ENCODE measurements around the gene YARS1.
"Not testable (repeated sequence)": the region's sequence is repeated elsewhere in the genome, so short reads cannot be mapped to it uniquely, and the experiment has no call there.

YARS1 gene

DNA sequence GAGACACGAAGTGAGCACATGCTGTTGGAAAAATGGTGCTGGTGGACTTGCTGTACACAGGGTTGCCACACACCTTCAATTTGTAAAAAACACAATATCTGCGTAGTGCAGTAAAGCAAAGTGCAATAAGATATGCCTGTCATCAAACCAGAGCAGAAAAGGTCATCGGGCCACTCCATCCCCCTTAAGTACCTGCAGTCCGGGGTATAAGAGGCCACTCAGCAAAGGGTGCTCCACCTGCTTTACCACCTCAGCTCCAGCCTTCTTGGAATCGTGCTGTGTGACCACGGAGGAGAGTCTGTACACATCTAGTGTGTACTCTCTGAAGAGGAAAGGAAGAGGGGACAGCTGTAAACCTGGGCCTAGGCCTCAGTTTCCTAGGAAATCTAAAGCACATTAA lies 10.9 kb downstream of the YARS1 start:
- Histone ChIP-seq H3K4me1 (ENCODE audit: insufficient read depth, low read length) (no peaks in the 10 kb centered on the region), H3K9me3 (ENCODE audit: control insufficient read depth, insufficient read depth, low read length) (peaks cover 3% of the 10 kb centered on the region), H3K9ac (ENCODE audit: low read depth, low read length) (no peak overlapping the region), H3K36me3 (ENCODE audit: insufficient read depth, low read length) (peaks cover 57% of the 10 kb centered on the region)

DNA sequence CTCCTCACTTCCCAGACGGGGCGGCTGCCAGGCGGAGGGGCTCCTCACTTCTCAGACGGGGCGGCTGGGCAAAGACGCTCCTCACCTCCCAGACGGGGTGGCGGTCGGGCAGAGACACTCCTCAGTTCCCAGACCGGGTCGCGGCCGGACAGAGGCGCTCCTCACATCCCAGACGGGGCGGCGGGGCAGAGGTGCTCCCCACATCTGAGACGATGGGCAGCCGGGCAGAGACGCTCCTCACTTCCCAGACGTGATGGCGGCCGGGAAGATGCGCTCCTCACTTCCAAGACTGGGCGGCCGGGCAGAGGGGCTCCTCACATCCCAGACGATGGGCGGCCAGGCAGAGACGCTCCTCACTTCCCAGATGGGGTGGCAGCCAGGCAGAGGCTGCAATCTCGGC lies 12.7 kb downstream of the YARS1 start:
- not testable (repeated sequence) for H3K4me1 ChIP-seq (ENCODE audit: insufficient read depth, low read length); H3K9ac ChIP-seq (ENCODE audit: low read depth, low read length); H3K9me3 ChIP-seq (ENCODE audit: control insufficient read depth, insufficient read depth, low read length)
- H3K36me3 ChIP-seq (ENCODE audit: insufficient read depth, low read length) = peaks cover 49% of the 10 kb centered on the region

DNA sequence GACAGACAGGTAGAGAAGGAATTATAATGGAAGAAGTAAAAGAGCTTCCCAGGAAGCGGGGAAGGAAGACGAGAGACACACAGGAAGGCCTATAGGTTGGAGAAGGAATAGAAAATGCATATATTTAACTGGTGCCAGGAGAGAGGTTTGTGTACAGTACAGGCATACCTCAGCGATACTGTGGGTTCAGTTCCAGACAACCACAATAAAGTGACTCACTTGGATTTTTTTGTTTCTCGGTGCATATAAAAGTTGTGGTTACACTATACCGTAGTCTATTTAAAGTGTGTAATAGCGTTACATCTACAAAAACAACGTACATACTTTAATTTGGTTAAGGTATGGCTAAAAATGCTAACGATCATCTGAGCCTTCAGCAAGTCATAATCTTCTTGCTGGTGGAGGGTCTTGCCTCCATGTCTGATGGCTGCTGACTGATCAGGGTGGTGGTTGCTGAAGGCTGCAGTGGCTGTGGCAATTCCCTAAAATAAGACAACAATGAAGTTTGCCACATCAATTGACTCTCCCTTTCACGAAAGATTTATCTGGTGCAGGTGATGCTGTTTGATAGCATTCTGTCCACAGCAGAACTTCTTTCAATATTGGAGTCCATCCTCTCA lies 16.0 kb downstream of the YARS1 start:
- peaks cover 3% of the 10 kb centered on the region; the same call in 1 of the 2 replicates for H3K9me3 ChIP-seq (ENCODE audit: control insufficient read depth, insufficient read depth, low read length)
- H3K4me1 ChIP-seq (ENCODE audit: insufficient read depth, low read length) = no peaks in the 10 kb centered on the region
- no peak overlapping the region for H3K9ac ChIP-seq (ENCODE audit: low read depth, low read length)
- peaks cover 43% of the 10 kb centered on the region for H3K36me3 ChIP-seq (ENCODE audit: insufficient read depth, low read length)

DNA sequence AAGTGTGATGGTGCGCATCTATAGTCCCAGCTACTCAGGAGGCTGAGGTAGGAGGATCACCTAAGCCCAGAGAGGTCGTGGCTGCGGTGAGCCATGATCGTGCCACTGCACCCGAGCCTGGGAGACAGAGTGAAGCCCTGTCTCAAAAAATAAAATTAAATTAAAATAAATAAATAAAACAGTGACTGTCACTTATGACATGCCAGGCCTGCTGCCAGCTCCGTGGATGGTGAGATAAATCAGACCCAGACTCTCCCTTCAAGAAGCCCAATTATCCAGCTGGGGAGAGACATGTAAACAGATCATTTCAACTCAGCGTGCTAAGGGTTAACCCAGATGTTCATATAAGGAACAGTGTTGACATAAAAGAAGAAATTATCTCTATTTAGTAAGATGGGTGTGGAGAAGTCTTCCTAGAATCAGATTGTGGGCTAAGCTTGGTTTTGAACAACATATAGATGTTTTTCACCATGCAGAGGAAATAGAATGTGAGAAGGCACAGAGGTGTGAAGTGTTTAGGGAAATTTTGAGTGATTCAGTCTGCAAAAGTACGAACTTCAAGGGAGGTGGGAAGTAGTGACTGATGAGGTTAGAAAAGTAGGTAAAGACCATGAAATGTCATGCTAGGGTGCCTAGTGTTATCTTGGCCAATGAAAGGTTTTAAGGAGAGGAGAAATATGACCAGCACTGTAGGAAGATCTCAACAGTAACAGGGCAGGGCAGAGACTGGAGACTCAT lies 18.3 kb downstream of the YARS1 start:
- peaks cover 47% of the 10 kb centered on the region for H3K36me3 ChIP-seq (ENCODE audit: insufficient read depth, low read length)
- H3K9me3 ChIP-seq (ENCODE audit: control insufficient read depth, insufficient read depth, low read length) = no peaks in the 10 kb centered on the region
- H3K4me1 ChIP-seq (ENCODE audit: insufficient read depth, low read length) = no peaks in the 10 kb centered on the region
- no peak overlapping the region for H3K9ac ChIP-seq (ENCODE audit: low read depth, low read length)

DNA sequence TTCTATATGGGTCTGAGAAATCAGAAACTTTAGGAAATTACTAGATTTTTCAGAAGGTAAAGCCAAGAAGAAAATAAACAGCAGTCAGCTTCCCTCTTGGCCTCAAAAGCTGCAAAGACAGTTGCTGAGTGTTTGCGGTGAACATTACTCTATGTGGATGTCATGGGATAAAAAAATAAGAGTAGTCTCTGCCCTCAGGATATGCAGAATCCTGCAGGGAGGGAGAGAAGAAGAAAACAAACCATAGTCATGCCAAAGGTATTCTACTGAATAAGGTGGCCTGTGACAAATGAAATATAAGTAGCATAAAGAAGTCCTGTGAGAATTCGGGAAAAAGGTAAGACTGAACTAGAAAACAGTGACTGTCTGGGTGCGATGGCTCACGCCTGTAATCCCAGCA lies 19.0 kb downstream of the YARS1 start:
- Histone ChIP-seq H3K4me1 (ENCODE audit: insufficient read depth, low read length) (no peaks in the 10 kb centered on the region), H3K9me3 (ENCODE audit: control insufficient read depth, insufficient read depth, low read length) (no peaks in the 10 kb centered on the region), H3K9ac (ENCODE audit: low read depth, low read length) (no peak overlapping the region), H3K36me3 (ENCODE audit: insufficient read depth, low read length) (peaks cover 48% of the 10 kb centered on the region)

DNA sequence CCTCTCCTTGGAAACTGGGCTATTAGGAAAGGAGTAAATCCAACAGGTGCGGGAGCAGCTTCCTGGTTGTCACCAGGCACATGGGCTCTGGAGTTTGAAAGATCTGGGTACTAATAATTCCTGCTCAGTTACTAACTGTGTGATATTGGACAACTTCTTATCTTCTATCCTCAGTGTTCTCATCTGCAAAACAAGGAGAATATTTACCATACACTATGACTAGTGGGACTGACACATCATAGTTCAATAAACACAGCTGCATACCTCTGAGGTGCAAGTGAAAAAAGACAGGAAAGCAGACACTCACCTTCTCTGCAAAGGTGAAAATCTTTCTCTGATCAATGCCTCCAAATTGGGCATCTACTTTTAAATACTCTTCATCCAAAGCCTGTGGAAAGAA lies 19.7 kb downstream of the YARS1 start:
- H3K36me3 ChIP-seq (ENCODE audit: insufficient read depth, low read length) = peaks cover 43% of the 10 kb centered on the region
- no peaks in the 10 kb centered on the region for H3K9me3 ChIP-seq (ENCODE audit: control insufficient read depth, insufficient read depth, low read length)
- no peaks in the 10 kb centered on the region for H3K4me1 ChIP-seq (ENCODE audit: insufficient read depth, low read length)
- H3K9ac ChIP-seq (ENCODE audit: low read depth, low read length) = no peak overlapping the region

DNA sequence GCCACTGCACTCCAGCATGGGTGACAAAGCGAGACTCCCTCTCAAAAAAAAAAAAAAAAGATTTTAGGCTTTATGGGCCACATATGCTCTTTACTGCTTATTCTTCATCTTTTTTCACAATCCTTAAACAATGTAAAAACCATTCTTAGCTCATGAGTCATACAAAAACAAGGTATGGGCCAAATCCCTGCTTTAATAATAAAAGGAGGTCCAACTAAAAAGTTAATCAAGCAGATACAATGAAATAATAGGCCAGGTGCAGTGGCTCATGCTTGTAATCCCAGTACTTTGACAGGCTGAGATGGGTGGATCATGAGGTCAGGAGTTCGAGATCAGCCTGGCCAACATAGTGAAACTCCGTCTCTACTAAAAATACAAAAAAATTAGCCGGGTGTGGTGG lies 21.4 kb downstream of the YARS1 start:
- H3K9ac ChIP-seq (ENCODE audit: low read depth, low read length); H3K4me1 ChIP-seq (ENCODE audit: insufficient read depth, low read length); H3K9me3 ChIP-seq (ENCODE audit: control insufficient read depth, insufficient read depth, low read length): not testable (repeated sequence)
- H3K36me3 ChIP-seq (ENCODE audit: insufficient read depth, low read length) = peaks cover 45% of the 10 kb centered on the region

DNA sequence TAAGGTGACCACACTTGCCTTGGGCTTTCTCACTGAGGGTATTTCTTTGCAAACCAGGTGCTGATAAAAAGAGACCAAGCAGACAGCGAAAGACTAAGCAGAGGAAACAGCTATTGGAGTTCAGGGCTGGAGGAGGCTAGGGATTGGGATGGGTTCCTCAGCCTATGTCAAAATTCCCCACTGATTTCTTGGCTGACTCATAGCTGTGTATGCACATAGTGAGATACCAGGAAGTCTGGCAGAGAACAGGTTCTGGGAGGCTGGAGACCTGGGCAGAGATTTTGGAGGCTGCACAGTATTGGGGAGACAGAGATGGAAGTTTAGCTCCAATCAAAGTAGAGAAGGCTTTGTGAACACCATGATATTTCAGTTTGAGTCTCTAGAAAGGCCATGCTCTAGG lies 25.3 kb downstream of the YARS1 start:
- H3K9me3 ChIP-seq (ENCODE audit: control insufficient read depth, insufficient read depth, low read length) = no peaks in the 10 kb centered on the region
- H3K4me1 ChIP-seq (ENCODE audit: insufficient read depth, low read length) = no peaks in the 10 kb centered on the region
- peaks cover 34% of the 10 kb centered on the region for H3K36me3 ChIP-seq (ENCODE audit: insufficient read depth, low read length)

DNA sequence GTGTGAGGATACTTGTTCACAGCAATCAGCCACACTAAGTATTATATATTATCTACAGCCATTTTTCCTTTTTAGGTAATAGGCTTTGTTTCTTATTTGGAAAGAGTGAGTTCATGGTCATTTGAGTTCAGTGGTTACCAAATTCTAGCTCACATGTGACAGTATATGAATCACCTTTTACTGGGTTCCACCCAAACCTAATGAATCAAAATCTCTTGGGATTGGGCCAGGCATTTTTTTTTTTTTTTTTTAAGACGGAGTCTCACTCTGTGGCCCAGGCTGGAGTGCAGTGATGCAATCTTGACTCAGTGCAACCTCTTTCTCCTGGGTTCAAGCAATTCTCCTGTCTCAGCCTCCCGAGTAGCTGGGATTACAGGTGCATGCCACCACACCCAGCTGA lies 27.8 kb downstream of the YARS1 start:
- H3K9ac ChIP-seq (ENCODE audit: low read depth, low read length); H3K9me3 ChIP-seq (ENCODE audit: control insufficient read depth, insufficient read depth, low read length); H3K4me1 ChIP-seq (ENCODE audit: insufficient read depth, low read length): not testable (repeated sequence)
- H3K36me3 ChIP-seq (ENCODE audit: insufficient read depth, low read length) = peaks cover 41% of the 10 kb centered on the region

More for the DNA sequence above, 25.3 kb downstream of the YARS1 start:
- H3K9ac ChIP-seq (ENCODE audit: low read depth, low read length) = no peak overlapping the region

DNA sequence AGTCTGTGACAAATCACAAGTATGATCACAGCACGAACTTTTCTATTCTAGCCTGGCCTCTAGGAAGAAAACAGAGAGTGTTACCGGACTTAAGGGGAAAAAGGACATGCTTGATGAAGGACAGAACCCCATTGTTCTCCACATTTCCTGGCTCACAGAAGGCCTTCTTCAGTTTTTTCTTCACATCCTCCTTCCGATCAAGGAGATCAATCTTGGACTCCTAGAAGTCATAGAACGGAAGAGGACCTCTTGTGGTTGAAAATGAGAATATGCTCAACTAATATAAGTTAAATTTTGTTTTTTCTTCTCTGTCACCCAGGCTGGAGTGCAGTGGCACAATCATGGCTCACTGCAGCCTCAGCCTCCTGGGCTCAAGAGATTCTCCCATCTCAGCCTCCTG lies 30.3 kb downstream of the YARS1 start:
- H3K9ac ChIP-seq (ENCODE audit: low read depth, low read length) = no peak overlapping the region
- H3K9me3 ChIP-seq (ENCODE audit: control insufficient read depth, insufficient read depth, low read length) = no peaks in the 10 kb centered on the region
- H3K36me3 ChIP-seq (ENCODE audit: insufficient read depth, low read length) = peaks cover 54% of the 10 kb centered on the region
- no peaks in the 10 kb centered on the region for H3K4me1 ChIP-seq (ENCODE audit: insufficient read depth, low read length)

DNA sequence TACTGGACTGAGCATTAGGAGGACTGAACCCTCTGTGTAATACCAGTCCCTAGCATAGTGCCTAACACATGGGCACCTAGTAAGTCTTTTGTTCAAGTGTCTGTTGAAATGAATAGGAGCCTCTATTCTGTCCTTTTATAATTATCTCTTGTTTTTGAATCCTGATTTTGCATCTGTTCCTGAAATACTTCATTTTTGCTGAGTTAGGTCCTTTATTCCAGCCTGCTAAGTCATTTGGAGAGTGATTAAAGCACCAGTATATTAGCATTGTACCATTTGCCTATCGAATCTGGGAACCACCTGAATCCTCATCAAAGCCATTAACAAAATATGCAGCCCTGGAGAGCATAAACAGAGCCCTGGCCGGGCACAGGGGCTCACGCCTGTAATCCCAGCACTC lies 32.3 kb downstream of the YARS1 start:
- no peak overlapping the region for H3K9ac ChIP-seq (ENCODE audit: low read depth, low read length)
- peaks cover 62% of the 10 kb centered on the region for H3K36me3 ChIP-seq (ENCODE audit: insufficient read depth, low read length)
- no peaks in the 10 kb centered on the region for H3K4me1 ChIP-seq (ENCODE audit: insufficient read depth, low read length)
- no peaks in the 10 kb centered on the region for H3K9me3 ChIP-seq (ENCODE audit: control insufficient read depth, insufficient read depth, low read length)

DNA sequence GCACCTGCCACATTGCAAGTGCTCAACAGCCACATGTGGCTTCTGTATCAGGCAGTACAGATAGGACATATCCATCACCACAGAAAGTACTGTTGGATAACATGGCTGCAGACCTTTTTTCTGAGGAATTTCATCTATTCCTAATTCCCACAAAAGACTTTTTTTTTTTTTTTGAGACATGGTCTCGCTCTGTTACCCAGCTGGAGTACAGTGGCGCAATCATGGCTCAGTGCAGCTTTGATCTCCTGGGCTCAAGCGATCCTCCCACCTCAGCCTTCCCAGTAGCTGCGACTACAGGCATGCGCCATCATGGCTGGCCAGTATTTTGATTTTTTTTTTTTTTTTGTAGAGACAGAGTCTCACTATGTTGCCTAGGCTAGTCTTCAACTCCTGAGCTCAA lies 33.3 kb downstream of the YARS1 start:
- Histone ChIP-seq H3K36me3 (ENCODE audit: insufficient read depth, low read length) (peaks cover 66% of the 10 kb centered on the region), H3K9me3 (ENCODE audit: control insufficient read depth, insufficient read depth, low read length) (no peaks in the 10 kb centered on the region), H3K4me1 (ENCODE audit: insufficient read depth, low read length) (no peaks in the 10 kb centered on the region), H3K9ac (ENCODE audit: low read depth, low read length) (no peak overlapping the region)

DNA sequence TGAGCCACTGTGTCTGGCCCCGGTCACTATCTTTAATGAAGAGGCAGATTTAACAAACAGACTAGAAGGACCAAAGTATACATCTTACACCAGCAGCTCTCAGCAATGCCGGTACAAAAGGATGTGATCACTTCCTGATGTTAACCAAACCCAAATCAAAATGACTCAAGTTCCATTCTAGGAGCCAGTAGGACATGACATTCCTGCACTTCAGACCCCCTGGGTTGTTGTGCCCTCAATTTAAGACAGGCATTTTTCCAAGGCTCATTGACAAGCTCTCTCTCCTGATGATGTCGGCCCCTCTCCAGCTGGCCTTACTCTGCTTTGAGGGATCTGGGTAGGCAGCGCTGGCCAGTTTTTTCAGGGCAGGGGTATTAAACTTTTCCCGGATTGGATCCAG lies 35.1 kb downstream of the YARS1 start:
- no peaks in the 10 kb centered on the region for H3K4me1 ChIP-seq (ENCODE audit: insufficient read depth, low read length)
- H3K36me3 ChIP-seq (ENCODE audit: insufficient read depth, low read length) = peaks cover 67% of the 10 kb centered on the region

DNA sequence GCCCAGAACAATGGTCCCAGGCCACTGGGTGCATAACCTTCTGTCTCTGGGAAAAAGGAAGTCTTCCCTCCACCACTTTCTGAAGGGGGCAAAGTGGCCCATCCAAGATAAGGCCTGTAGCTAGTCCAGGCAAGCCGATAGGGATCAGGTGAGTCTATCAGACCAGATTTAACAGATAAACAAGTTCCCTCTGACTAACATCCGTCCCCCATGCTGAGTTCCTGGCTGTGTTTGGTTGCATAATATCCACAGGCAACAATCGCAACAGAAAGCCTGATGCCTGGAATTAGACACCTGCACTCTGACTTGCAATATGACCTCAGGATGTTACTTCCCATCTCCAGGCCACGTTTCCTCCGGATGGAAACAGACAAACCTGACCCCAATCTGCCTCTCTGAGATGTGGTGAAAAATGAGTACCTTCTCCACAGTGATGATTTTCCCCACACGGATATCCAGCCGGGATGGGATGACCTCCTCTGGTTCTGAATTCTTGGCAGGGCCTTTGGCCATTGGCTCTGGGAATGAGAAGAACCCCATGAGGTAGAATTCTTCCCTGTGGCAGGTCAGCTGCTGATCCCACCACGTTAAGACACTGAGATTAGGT lies 36.4 kb downstream of the YARS1 start:
- Histone ChIP-seq H3K36me3 (ENCODE audit: insufficient read depth, low read length) (peaks cover 55% of the 10 kb centered on the region), H3K9ac (ENCODE audit: low read depth, low read length) (no peak overlapping the region), H3K4me1 (ENCODE audit: insufficient read depth, low read length) (no peaks in the 10 kb centered on the region), H3K9me3 (ENCODE audit: control insufficient read depth, insufficient read depth, low read length) (no peaks in the 10 kb centered on the region)

More for the DNA sequence above, 35.1 kb downstream of the YARS1 start:
- Histone ChIP-seq H3K9me3 (ENCODE audit: control insufficient read depth, insufficient read depth, low read length) (no peaks in the 10 kb centered on the region), H3K9ac (ENCODE audit: low read depth, low read length) (no peak overlapping the region)

DNA sequence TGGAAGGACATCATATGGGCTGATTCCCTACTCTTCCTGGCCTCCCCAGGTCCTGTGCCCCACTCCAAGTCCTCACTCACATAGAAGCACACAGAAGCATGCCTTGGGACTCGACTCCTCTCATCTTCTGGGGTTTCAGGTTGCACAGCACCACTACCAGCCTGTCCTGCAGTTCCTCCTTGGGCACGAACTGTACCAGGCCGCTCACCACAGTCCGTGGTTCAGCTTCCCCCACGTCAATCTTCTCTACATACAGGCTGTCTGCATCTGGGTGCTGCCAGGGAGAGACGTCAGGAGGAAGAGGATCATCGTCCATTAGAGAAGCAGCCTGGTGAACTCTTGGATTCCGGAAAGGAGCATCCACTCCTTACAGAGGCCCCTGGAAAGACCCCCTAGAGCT lies 37.2 kb downstream of the YARS1 start:
- H3K9ac ChIP-seq (ENCODE audit: low read depth, low read length) = no peak overlapping the region
- peaks cover 62% of the 10 kb centered on the region for H3K36me3 ChIP-seq (ENCODE audit: insufficient read depth, low read length)
- H3K4me1 ChIP-seq (ENCODE audit: insufficient read depth, low read length) = peaks cover 6% of the 10 kb centered on the region; the same call in 1 of the 2 replicates
- H3K9me3 ChIP-seq (ENCODE audit: control insufficient read depth, insufficient read depth, low read length) = no peaks in the 10 kb centered on the region
